CD14-positive monocyte (primary cell): Measurements from ENCODE around the gene PSMG4. TPM values are rescaled to one million over a fixed set of nuclear protein-coding genes. Genes with fewer than 3 reads are reported as not detected.

ENCODE experiments used
- DNase-seq, 3 donors: peaks; one replicate each; pipeline ENCODE4 v3.0.0-alpha.2; 2011 to 2022
- H2AFZ ChIP-seq: 2 replicates; pipeline ENCODE4 v1.6.0; 2012; ENCODE audit warnings: mild to moderate bottlenecking, low read depth, low read length, inconsistent platforms; ENCODE audit not compliant: insufficient read depth, poor library complexity, severe bottlenecking
- H3K27ac ChIP-seq, 2 donors: 1 replicate in 1 of 2; 2 replicates in 1 of 2; pipeline ENCODE4 v1.5.1; 2012 to 2013; ENCODE audit warnings: low read length in 2 of 2, control low read depth in 1 of 2, inconsistent platforms in 1 of 2, low read depth in 1 of 2, mild to moderate bottlenecking in 1 of 2
- H3K27me3 ChIP-seq, 2 donors: one replicate each; pipeline versions ENCODE4 v1.6.0 to v1.6.1; 2011 to 2013; ENCODE audit warnings: low read length in 2 of 2; ENCODE audit not compliant: control insufficient read depth in 2 of 2, insufficient read depth in 2 of 2
- H3K36me3 ChIP-seq, 2 donors: replicated peaks in 1 of 2; 1 replicate in 1 of 2; 2 replicates in 1 of 2; pipeline versions ENCODE4 v1.5.1 to v1.6.1; 2012 to 2013; ENCODE audit warnings: low read length in 2 of 2, control low read depth in 1 of 2, inconsistent platforms in 1 of 2, mild to moderate bottlenecking in 1 of 2; ENCODE audit not compliant: insufficient read depth in 2 of 2, control insufficient read depth in 1 of 2
- H3K4me1 ChIP-seq, 2 donors: 1 replicate in 1 of 2; 2 replicates in 1 of 2; pipeline versions ENCODE4 v1.5.1 to v1.6.1; 2012 to 2013; ENCODE audit warnings: low read length in 2 of 2, control low read depth in 1 of 2, inconsistent platforms in 1 of 2, mild to moderate bottlenecking in 1 of 2, moderate library complexity in 1 of 2; ENCODE audit not compliant: insufficient read depth in 2 of 2, control insufficient read depth in 1 of 2
- H3K4me2 ChIP-seq: replicated peaks from 2 replicates; pipeline ENCODE3; 2012; ENCODE audit warnings: low read length, moderate library complexity, mild to moderate bottlenecking; ENCODE audit not compliant: poor library complexity, severe bottlenecking; ENCODE audit errors: extremely low read depth
- H3K4me3 ChIP-seq, 3 experiments: fragments of 200-600 bp in 1 of 3; sonication (generic) in 1 of 3; replicated peaks in 1 of 3; 1 replicate in 2 of 3; 2 replicates in 1 of 3; pipeline ENCODE4 v1.5.1; 2011 to 2013; ENCODE audit warnings: low read length in 3 of 3, mild to moderate bottlenecking in 3 of 3, control low read depth in 2 of 3, low read depth in 2 of 3, inconsistent platforms in 1 of 3, moderate library complexity in 1 of 3
- H3K79me2 ChIP-seq: 2 replicates; pipeline ENCODE4 v1.6.0; 2012; ENCODE audit warnings: mild to moderate bottlenecking, control low read depth, inconsistent platforms, low read length, moderate library complexity; ENCODE audit not compliant: insufficient read depth
- H3K9ac ChIP-seq: 2 replicates; pipeline ENCODE4 v1.6.0; 2017; ENCODE audit warnings: low read length, mild to moderate bottlenecking; ENCODE audit not compliant: insufficient read depth, poor library complexity, severe bottlenecking
- H3K9me3 ChIP-seq, 2 donors: replicated peaks in 1 of 2; 1 replicate in 1 of 2; 2 replicates in 1 of 2; pipeline versions ENCODE4 v1.5.1 to v1.6.1; 2012 to 2013; ENCODE audit warnings: low read length in 2 of 2, control low read depth in 1 of 2; ENCODE audit not compliant: control insufficient read depth in 1 of 2, insufficient read depth in 1 of 2
- H4K20me1 ChIP-seq: 2 replicates; pipeline ENCODE4 v1.6.0; 2012; ENCODE audit warnings: mild to moderate bottlenecking, low read length, control low read depth, moderate library complexity; ENCODE audit not compliant: insufficient read depth
- H3K27ac Mint-ChIP-seq, 7 donors: one replicate each; pipeline ENCODE4 v1.8.0; 2020; ENCODE audit warnings: mild to moderate bottlenecking in 7 of 7, mixed read lengths in 7 of 7, moderate library complexity in 6 of 7, inconsistent platforms in 2 of 7
- H3K27me3 Mint-ChIP-seq, 3 donors: one replicate each; pipeline ENCODE4 v1.8.0; 2021 to 2022; ENCODE audit warnings: low read depth in 3 of 3, mild to moderate bottlenecking in 3 of 3, mixed read lengths in 3 of 3, moderate library complexity in 3 of 3, inconsistent platforms in 1 of 3
- H3K36me3 Mint-ChIP-seq, 2 donors: one replicate each; pipeline ENCODE4 v1.8.0; 2020; ENCODE audit warnings: mixed read lengths in 2 of 2, inconsistent platforms in 1 of 2, mild to moderate bottlenecking in 1 of 2
- H3K4me1 Mint-ChIP-seq: one replicate; pipeline ENCODE4 v1.8.0; 2020; ENCODE audit warnings: mild to moderate bottlenecking, mixed read lengths
- H3K4me3 Mint-ChIP-seq, 2 donors: one replicate each; pipeline ENCODE4 v1.8.0; 2020; ENCODE audit warnings: mild to moderate bottlenecking in 2 of 2, mixed read lengths in 2 of 2, moderate library complexity in 1 of 2
- H3K9me3 Mint-ChIP-seq, 7 donors: one replicate each; pipeline ENCODE4 v1.8.0; 2020 to 2022; ENCODE audit warnings: mixed read lengths in 7 of 7, mild to moderate bottlenecking in 6 of 7, moderate library complexity in 6 of 7, inconsistent platforms in 2 of 7
- CTCF ChIP-seq: fragments of 200-600 bp; IDR thresholded peaks from one replicate; pipeline ENCODE4 v1.8.0; 2022; ENCODE audit warnings: antibody characterized with exemption, mild to moderate bottlenecking
- WGBS: methylation state at CpG from one replicate; pipeline ENCODE4 v1.1.5; 2013; ENCODE audit warnings: missing lambda C conversion rate; ENCODE audit not compliant: insufficient coverage; 5-methylcytosine and 5-hydroxymethylcytosine counted together
- intact Hi-C, 2 donors: fragments of 100-400 bp; cut with micrococcal nuclease; formaldehyde crosslinking; loops; one replicate each; pipeline versions ENCODE4 v1.15.0 to v1.15.1; 2023
- polyA plus RNA-seq, 3 donors: library from polyadenylated mRNA; depleted of rRNA in 1 of 3; unstranded in 2 of 3; stranded (reverse) in 1 of 3; fragments of 300-500 nt in 2 of 3; fragments of >200 nt in 1 of 3; fragmentation: Illumina TruSeq in 2 of 3; gene quantifications; 1 replicate in 2 of 3; 2 replicates in 1 of 3; pipeline ENCODE4 v1.2.3, GENCODE V29; 2012 to 2021

Gene PSMG4
- polyA plus RNA-seq, 3 donors, result 23.6 to 31.1 (median 27.9) TPM

GRCh38 chr6:3278691-3279090, 19.9 kb downstream of the PSMG4 start:
- Histone ChIP-seq H2AFZ (no peak overlapping the region), H3K79me2 (no peaks in the 10 kb centered on the region), H3K4me3 (no peak overlapping the region), H3K27ac (no peak overlapping the region), H3K27me3 (no peaks in the 10 kb centered on the region), H3K9me3 (no peaks in the 10 kb centered on the region), H3K9ac (no peak overlapping the region), H3K4me2 (no peak overlapping the region), H3K4me1 (no peaks in the 10 kb centered on the region), H3K36me3 (no peaks in the 10 kb centered on the region), H4K20me1 (peaks cover 6% of the 10 kb centered on the region)
- Mint-ChIP-seq H3K27ac (peak overlapping the region in 2 of 7 donors; percentile 42 to 64), H3K36me3 (peaks cover 0 to 3% of the 10 kb centered on the region in 2 donors), H3K4me1 (peaks cover 1% of the 10 kb centered on the region), H3K9me3 (no peaks in the 10 kb centered on the region), H3K27me3 (peaks cover 0 to 6% (median 0%) of the 10 kb centered on the region in 3 donors), H3K4me3 (no peak overlapping the region)
- no peak for DNase-seq
- 100% methylated on average over 1 of the region's 4 CpGs for WGBS
- TF ChIP-seq CTCF, result no peak
- intact Hi-C loops, result loop anchor here (1.0 to 10.0 kb wide), 4 partner anchors 450 to 856 kb away; partner anchors contain the start of gene ECI2 (in 1 of the 2)

- Mint-ChIP-seq H3K9me3 (no peaks in the 10 kb centered on the region), H3K36me3 (no peaks in the 10 kb centered on the region), H3K27me3 (peaks cover 0 to 8% (median 0%) of the 10 kb centered on the region in 3 donors), H3K4me3 (no peak overlapping the region), H3K27ac (peak overlapping the region in 1 of 7 donors; percentile 62), H3K4me1 (peaks cover 1% of the 10 kb centered on the region)
- Histone ChIP-seq H3K27ac (no peak overlapping the region), H3K36me3 (no peaks in the 10 kb centered on the region), H3K27me3 (no peaks in the 10 kb centered on the region), H3K9ac (no peak overlapping the region), H2AFZ (no peak overlapping the region), H3K9me3 (no peaks in the 10 kb centered on the region), H4K20me1 (no peaks in the 10 kb centered on the region), H3K4me1 (no peaks in the 10 kb centered on the region), H3K79me2 (no peaks in the 10 kb centered on the region), H3K4me3 (no peak overlapping the region), H3K4me2 (no peak overlapping the region)
- TF ChIP-seq CTCF, result no peak
- intact Hi-C loops, result no loop called here
- no peak for DNase-seq
- WGBS, result 89% methylated on average over 9 of the region's 14 CpGs
These were observed 21.3 kb downstream of the PSMG4 start for GRCh38 chr6:3280091-3280490.
